WI38 (cell line): Measurements from ENCODE around the gene SMCO1.

ENCODE experiments used
- H3K4me3 ChIP-seq: 2 replicates; pipeline ENCODE4 v1.5.1; 2011; ENCODE audit warnings: low read depth, mild to moderate bottlenecking, control low read depth, low read length
- TF ChIP-seq, protein P1 (sequence below): IDR thresholded peaks from 2 replicates; pipeline ENCODE4 v1.5.1; 2012; ENCODE audit warnings: low read depth, mild to moderate bottlenecking, control low read depth, low read length

SMCO1 gene, protein sequence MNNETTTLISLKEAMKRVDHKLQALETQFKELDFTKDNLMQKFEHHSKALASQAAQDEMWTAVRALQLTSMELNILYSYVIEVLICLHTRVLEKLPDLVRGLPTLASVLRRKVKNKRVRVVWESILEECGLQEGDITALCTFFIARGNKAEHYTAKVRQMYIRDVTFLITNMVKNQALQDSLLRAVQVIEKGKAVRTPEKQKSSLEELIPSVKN

DNA sequence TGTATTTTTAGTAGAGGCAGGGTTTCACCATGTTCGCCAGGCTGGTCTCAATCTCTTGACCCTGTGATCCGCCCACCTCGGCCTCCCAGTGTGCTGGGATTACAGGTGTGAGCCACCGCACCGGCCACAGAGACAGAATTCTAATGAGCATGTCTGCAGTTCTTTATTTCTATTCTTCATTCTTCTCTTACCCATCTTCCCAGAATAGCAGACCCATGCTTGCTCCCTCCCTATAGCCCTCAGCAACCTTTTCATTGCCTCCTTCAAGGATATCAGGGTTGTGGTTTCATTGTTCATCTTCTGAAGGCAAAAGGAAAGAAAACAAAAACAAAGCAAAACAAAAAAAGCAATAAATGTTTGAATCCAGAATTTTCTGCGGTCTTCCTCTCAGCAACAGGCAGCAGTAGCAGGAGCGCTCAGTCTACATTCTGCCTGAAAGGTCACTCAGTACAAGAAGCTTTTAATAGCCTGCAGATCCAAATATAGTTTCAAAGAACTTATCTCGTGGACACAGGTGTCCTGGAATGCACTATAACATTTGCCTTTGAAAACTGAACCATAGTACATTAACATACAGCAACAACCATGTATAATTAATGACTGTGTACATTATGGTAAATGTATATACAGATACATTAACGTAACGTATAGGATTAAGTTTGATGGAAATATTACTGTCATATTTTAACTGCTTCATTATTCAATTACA, at the start of gene SMCO1:
SMCO1 (minus strand) TSS at position 434 of the 709 bp plus-strand sequence; CDS start at position 297, 137 bp downstream.
- TF ChIP-seq, protein P1, sequence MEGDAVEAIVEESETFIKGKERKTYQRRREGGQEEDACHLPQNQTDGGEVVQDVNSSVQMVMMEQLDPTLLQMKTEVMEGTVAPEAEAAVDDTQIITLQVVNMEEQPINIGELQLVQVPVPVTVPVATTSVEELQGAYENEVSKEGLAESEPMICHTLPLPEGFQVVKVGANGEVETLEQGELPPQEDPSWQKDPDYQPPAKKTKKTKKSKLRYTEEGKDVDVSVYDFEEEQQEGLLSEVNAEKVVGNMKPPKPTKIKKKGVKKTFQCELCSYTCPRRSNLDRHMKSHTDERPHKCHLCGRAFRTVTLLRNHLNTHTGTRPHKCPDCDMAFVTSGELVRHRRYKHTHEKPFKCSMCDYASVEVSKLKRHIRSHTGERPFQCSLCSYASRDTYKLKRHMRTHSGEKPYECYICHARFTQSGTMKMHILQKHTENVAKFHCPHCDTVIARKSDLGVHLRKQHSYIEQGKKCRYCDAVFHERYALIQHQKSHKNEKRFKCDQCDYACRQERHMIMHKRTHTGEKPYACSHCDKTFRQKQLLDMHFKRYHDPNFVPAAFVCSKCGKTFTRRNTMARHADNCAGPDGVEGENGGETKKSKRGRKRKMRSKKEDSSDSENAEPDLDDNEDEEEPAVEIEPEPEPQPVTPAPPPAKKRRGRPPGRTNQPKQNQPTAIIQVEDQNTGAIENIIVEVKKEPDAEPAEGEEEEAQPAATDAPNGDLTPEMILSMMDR, result no peak
- H3K4me3 ChIP-seq, result no peak within 1 kb of the TSS

DNA sequence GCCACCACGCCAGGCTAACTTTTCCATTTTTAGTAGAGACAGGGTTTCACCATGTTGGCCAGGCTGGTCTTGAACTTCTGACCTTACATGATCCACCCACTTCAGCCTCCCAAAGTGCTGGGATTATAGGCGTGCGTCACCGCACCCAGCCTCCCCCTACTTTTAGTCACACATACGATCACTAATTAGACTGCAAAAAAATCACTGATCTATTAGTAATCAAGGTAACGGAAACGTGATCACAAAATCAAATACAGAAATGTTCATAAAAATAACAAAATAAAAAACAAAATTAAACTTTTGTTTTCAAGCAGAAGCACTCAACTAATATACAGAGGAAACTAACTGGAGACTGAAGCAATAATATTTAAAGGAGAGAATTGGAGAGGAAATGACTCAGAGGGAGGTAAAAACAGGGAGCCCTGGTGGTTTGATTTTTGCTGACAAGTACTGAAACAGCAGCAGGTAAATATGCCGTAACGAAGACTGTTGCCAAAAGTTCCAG, 48.6 kb upstream of the SMCO1 start:
- no peak overlapping the region for H3K4me3 ChIP-seq
- TF ChIP-seq, protein P1, result no peak

DNA sequence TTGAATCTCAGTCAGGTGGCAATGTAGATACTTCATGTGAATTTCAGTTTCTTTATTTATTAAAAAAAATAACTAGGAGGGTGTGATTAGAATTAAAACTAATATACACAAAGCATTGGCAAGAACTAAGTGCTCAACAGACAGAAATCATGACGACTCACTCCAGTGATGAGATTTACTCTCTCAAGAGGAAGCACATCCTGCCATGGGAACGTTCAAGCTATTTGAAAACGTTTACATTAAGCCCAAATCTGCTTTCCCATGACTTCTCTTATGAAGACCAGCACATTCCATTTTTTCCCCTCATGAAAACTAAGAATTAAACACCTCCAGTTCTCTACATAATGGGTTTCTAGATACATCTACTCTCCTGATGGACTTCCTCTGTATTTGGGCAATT, 44.7 kb upstream of the SMCO1 start:
- no peak overlapping the region for H3K4me3 ChIP-seq
- TF ChIP-seq, protein P1, result no peak

DNA sequence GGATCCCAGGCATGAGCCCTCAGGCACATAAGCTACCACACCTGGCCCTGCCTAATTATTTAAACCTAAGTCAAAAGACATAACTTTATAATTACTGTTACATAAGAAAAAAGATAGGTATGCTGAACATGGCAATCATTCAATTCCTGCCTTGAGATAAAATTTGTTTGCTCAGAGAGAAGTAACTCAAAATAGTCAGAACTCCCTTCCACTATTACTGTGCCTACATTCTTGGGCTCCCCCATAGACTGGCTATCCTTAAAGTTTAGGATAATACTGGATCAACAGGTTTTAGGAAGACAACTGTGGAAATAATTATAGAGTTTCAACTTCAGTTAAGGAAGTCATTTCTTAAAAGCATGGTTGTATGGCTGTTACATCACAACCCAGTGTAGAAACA, 43.3 kb upstream of the SMCO1 start:
- no peak overlapping the region for H3K4me3 ChIP-seq
- TF ChIP-seq, protein P1, result no peak

DNA sequence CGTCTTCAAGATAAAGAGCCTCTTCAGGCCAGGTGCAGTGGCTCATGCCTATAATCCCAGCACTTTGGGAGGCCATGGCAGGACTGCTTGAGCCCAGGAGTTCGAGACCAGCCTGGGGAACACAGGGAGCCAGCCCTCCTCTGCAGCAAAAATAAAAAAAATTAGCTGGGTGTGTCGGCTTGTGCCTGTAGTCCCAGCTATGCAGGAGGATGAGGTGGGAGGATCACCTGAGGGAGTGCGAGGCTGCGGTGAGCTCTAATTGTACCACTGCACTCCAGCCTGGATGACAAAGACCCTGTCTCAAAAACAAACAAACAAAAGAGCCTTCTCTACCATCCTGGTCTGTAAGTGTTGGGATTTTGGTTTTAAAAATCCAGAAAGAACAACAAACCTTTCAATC, 42.1 kb upstream of the SMCO1 start:
- TF ChIP-seq, protein P1, result no peak
- no peak overlapping the region for H3K4me3 ChIP-seq

DNA sequence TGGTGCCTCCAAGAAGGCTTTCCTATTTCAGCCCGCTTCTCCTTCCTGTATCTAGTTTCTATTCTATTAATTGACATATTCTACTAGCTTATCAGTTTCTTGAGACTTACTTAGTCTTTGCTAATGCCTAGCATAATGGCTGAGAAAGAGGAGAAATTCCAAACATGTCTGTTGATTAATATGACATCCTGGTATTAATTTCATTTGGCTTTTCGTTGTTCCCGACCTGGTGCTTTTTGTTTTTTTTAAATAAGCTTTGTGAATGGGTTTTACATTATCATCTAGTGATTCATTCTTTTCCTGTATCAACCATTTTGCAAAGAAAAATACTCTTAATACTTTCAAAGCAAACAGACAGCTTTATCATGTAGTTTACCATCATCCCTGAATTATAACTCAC, 40.1 kb upstream of the SMCO1 start:
- no peak overlapping the region for H3K4me3 ChIP-seq
- TF ChIP-seq, protein P1, result no peak

DNA sequence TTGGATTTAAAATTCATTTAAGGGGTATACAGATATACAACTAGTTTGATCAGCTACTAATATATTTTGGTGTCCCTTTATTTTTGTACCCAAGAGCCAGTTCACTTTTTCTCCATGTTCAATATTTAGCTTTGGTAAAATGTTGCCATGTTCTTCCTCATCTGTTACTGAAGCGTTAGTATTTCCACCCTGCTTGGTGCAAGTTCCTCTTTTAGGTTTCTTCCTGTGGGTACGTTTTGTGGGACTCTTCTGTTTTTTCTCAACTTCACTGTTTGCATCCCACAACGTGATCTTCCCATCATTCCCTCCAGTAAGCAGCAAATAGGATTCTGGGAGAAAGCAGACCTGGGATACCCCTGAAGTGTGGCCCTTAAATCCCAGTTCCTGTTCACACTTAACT, 39.1 kb upstream of the SMCO1 start:
- H3K4me3 ChIP-seq, result no peak overlapping the region
- TF ChIP-seq, protein P1, result no peak
